GM18868 (cell line): Measurements from ENCODE around the gene MAP4.
"Not testable (repeated sequence)": the region's sequence is repeated elsewhere in the genome, so short reads cannot be mapped to it uniquely, and the experiment has no call there.

Experiments
- ATAC-seq: cut with Tn5 transposase; IDR thresholded peaks from one replicate; pipeline ENCODE4 v1.9.1; 2021; ENCODE audit warnings: mild to moderate bottlenecking, moderate library complexity; ENCODE audit not compliant: unreplicated experiment

MAP4 gene

DNA sequence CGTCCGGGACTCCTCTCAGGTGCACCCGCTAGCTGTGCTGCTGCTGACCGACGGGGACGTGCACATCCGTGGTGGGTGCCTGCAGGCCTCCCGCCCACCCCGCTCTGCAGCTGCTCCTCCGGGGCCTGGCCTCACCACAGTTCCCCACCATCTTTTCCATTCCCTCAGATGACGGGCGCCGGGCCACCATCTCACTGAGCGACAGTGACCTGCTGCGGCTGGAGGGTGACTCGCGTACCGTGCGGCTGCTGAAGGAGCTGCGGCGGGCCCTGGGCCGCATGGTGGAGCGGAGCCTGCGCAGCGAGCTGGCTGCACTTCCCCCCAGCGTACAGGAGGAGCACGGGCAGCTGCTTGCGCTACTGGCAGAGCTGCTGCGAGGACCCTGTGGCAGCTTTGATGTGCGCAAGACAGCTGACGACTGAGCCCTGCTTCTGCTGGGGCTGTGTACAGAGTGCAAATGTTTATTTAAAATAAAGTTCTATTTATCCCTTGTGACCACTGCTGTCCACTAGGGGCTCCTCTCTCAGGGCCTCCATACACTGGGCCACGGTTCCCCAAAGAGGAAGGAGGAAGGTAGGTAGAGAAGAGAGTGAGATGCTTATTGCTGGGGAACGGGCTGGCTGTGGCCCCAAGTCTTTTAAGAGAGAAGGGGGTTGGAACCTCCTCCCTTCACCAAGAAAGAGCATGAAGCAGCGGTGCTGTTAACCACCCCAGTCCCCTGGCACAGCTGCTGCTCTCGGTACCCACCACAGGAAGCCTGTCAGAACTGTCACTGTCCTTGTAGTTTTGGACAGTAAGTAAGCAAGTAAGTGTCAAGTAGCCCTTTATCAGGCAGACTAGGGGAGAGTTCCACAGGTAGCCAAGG is 166.3 kb downstream of the MAP4 start:
- no peak for ATAC-seq

DNA sequence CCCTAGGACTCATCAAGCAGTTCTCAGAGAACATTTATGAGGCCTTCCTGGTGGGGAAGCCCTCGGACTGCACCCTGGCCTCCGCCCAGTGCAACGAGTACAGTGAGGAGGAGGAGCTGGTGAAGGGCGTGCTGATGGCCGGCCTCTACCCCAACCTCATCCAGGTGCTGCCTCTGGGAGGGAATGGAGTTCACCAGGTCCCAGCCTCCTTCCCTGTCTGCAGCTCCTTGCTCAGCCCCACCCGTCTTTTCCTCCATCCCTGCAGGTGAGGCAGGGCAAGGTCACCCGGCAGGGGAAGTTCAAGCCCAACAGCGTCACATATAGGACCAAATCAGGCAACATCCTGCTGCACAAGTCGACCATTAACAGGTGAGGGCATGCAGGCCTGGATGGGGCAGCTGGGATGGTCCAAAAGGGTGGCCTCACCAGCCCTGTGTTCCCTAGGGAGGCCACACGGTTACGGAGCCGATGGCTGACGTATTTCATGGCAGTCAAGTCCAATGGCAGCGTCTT is 167.0 kb downstream of the MAP4 start:
- no peak for ATAC-seq

DNA sequence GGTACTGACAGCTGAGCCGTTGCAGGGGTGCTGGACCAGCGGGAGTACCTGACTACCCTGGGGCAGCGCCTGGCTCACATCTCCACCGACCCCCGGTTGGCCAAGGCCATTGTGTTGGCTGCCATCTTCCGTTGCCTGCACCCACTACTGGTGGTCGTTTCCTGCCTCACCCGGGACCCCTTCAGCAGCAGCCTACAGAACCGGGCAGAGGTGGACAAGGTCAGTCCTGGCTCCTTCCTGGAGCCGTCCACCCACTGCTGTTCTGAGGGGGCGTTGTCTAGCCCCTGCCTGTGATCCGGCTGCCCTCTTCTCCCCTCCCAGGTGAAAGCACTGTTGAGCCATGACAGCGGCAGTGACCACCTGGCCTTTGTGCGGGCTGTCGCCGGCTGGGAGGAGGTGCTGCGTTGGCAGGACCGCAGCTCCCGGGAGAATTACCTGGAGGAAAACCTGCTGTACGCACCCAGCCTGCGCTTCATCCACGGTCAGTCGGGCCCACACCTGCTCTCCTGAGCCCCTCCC is 167.6 kb downstream of the MAP4 start:
- ATAC-seq: no peak

DNA sequence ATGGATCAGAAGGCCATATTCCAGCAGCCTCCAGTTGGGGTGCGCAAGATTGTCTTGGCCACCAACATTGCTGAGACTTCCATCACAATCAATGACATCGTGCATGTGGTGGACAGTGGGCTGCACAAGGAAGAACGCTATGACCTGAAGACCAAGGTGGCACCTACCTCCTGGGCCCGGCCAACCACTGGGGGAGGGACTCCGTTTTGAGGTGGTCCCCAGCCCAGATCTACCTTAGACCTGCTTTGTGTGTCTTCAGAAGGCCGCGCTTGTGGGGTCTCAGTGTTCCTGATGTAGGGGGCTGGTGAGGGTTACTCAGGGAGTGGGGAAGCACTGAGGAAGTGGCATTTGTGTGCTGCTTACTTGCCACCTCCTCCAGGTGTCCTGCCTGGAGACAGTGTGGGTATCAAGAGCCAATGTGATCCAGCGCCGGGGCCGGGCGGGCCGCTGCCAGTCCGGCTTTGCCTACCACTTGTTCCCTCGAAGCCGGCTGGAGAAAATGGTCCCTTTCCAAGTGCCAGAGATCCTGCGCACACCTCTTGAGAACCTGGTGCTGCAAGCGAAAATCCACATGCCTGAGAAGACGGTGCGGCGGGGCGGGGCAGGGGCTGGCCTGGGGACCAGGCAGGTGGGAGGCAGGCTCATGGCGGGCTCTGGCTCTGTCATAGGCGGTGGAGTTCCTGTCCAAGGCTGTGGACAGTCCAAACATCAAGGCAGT is 168.3 kb downstream of the MAP4 start:
- no peak for ATAC-seq

DNA sequence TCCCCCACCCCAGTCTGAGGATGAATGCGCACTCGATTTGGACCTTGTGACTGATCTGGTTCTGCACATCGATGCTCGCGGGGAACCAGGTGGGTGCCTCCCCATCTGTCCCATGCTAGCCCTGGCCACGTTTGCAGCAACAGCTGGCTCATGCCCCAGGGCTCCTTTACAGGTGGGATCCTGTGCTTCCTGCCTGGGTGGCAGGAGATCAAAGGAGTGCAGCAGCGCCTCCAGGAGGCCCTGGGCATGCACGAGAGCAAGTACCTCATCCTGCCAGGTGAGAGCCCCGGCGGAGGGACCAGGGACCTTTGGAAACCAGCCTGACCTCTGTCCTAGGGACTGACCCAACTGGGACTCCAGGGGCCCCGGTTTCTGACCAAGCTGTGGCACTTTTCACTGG is 169.0 kb downstream of the MAP4 start:
- no peak for ATAC-seq

DNA sequence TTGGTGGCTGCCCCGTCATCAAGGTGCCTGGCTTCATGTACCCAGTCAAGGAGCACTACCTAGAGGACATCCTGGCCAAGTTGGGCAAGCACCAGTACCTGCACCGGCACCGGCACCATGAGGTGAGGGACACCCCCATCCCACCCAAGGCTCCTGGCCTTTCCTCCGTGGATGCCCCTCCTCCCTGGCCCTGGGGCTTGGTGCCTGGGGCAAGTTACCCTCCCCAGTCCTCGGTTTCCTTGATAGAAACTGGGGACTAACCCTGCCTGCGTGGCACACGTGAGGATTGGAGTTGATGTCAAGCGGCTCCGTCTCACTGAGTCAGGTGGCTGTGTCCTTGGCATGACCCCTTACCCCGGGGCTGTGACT is 169.4 kb downstream of the MAP4 start:
- ATAC-seq: no peak

DNA sequence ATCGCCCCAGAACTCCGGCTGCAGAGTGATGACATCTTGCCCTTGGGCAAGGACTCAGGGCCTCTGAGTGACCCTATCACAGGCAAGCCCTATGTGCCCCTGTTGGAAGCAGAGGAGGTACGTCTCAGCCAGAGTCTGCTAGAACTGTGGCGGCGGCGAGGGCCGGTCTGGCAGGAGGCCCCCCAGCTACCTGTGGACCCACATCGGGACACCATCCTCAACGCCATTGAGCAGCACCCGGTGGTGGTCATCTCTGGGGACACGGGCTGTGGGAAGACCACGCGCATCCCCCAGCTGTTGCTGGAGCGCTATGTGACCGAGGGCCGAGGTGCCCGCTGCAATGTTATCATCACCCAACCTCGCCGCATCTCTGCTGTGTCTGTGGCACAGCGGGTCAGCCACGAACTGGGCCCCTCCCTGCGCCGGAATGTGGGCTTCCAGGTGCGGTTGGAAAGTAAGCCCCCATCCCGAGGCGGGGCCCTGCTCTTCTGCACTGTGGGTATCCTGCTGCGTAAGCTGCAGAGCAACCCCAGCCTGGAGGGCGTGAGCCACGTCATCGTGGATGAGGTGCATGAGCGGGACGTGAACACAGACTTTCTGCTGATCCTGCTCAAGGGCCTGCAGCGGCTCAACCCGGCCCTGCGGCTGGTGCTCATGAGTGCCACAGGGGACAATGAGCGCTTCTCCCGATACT is 169.9 kb downstream of the MAP4 start:
- ATAC-seq: no peak

DNA sequence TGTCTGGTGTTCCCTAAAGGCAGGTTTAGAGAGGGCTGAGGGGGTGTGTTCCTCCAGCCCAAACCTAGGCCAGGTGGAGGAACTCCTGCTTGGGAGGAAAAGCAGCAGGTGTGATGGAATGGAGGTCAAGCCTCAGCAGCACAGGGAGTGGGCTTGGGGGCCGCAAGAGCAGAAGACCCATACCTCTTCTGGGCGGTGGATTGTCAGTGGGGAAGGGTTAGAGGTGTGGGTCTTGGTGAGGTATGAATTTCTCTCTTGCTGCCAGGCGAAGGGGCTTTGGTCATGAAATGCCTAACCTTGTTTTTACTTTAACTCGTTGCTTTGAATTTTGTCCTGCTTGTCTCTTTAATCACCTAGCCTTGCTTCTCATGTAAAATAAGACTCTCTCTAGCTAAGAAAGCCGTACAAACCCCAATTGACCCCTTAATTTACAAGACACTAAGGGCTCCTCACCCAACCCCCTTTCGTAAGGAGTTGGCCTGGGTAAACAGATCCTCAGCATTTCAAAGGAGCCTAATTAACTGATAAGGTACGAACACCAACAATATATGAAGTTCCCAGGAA is 174.3 kb downstream of the MAP4 start:
- no peak for ATAC-seq

DNA sequence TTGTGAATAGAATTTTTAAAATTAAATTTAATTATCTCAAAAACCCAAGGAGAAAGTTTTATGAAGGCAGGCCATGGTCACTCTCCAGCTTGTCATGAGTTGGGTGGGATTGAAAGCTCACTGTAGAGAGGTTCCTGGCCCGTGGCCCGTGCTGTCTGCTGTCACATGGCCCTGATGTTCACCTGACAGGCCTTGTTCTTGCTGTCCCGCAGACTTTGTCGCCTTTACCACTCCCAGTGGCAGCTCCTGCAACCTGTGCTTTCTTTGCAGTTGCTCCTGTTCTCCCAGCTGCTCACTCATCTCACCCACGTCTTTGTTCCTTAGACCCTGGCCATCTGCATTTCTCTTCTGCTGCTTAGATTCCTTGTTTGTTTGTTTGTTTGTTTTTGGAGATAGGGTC is 177.7 kb downstream of the MAP4 start:
- no peak for ATAC-seq

DNA sequence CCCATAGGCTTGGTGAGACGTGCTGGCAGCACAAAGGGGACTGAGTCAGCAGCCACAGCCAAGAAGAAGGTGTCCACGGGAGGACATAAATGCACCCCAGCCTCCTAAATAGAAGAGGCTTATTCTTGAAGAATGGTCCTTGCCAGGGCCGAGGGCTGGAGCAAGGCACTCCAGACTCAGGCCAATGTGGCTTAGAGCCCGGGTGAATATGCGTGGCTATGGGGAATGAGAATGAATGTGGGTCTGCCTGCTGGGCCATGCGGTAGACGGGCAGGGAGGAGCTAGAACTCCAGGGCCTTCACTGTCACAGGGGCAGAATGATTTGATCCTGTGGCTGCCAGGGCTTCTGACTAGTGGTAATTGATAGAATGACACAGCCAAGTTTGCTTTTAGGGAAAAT is 179.2 kb downstream of the MAP4 start:
- no peak for ATAC-seq

DNA sequence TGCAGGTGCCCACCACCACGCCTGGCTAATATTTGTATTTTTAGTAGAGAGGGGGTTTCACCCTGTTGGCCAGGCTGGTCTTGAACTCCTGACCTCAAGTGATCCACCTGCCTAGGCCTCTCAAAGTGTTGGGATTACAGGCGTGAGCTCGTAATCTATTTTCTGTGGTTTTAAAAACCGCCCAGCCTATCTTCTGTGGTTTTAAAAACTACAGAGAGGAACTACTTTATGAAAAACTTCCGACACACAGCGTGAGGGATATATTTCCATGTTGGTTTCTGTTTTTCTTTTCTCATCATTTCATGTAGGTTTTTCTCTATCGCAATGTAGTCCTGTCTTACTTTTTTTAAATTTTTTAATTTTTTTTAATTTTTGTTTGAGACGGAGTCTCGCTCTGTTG is 186.7 kb downstream of the MAP4 start:
- not testable (repeated sequence) for ATAC-seq

DNA sequence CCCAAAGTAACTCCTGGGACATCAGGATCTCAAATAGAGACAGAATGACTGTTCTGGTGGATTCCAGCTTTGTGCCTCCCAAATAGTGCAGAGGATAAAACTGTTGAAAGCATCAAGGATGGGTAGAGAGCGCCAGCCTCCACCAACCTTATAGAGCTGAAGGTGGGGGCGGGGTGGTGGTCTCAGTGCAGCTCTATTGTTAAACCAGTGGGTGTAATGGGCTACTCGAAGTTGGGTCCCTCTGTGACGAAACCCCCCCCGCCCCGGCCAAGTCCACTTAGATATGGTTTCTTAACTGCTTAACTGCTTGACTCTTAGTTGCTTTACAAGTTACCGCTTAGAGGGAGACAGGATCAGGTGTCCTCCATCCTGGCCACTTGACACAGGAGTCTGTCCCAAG is 190.6 kb downstream of the MAP4 start:
- ATAC-seq: no peak

DNA sequence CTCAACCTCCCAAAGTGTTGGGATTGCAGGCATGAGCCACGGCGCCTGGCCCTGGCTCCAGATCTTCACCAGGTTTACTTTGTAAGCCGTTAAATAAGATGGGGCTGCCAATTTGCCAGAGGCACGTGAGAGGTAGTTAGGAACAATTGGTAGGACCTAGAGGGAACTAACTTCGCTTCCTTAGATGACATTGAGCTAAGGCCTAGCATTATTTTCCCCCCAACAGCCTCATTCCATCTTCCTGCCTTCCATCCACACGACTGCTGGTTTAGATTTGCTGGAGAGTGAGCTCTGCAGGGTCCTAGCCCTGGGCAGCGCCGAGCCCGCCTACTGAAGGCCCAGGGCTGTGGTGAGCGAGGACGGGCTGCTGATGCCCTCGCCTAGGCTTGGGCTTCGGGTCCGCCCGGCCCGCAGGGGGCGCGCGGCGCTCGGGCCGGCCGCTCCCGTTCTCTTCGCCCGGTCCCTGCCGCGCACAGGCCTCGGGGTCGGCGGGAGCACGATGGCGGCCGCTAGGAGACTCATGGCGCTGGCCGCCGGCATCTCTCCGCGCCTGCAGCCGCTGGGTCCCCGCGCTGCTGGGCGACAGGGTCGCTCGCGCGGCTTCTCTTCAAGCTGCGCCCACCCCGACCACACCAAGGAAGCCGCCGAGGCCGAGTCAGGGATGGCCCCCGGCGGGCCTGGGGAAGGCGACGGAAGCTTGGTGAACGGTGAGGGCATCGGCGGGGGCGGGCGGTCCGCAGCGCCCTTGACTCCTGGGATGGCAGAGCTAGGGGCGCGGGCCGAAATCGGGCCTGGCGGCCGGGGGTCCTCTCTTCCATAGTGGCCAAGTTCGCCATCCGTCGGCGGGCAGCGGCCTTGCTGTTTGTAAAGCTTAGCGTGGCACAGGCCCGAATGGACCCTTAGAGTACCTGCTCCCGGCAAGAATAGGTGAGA is 191.4 kb downstream of the MAP4 start:
- peak; percentile 96 for ATAC-seq

DNA sequence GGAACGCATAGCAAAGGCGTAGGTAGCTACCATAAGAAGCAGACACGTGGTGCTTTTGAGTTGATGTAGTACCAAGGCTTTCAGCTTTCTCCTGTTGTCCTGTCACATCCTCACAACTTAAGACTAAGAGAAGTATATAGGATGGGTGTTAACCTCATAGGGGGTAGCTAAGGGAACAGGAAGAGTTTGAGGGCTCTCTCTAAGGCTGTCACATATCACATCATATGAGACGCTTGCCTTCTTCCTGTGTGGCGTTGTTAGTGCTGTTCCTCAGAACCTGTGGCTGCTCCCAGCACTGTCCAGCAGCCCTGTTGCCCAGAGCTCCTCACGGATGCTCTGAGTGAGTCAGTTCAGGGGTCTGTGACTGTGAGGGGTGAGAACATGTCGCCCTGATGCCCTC is 198.6 kb downstream of the MAP4 start:
- no peak for ATAC-seq

DNA sequence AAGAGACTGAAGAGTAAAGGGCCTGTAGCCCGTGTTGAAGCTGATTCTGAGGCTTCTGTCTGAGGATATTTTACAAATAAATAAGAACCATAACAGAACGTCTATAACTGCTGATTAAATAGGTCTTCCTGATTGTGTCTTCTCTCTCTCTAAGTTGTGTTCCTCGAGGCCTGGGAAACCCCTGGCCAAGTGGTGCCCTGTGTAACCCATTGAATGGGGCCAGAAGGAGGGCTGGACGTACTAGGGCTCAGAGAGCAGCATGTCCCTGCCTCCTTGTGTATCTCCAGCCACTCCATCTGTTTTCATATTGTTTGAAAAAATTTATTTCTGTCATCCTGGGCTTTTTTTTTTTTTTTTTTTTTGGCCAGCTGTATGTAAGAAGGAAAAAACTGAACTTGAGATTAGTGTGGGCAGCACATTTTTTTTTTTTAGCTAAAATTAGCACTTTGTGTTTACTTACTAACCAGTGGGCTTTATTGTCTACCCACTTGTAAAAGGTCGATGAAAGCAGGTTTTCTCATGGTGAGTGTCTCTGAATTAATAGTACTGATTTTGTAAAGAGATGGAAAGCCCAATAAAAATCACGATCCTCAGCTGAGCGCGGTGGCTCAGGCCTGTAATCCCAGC is 202.6 kb downstream of the MAP4 start:
- no peak for ATAC-seq

DNA sequence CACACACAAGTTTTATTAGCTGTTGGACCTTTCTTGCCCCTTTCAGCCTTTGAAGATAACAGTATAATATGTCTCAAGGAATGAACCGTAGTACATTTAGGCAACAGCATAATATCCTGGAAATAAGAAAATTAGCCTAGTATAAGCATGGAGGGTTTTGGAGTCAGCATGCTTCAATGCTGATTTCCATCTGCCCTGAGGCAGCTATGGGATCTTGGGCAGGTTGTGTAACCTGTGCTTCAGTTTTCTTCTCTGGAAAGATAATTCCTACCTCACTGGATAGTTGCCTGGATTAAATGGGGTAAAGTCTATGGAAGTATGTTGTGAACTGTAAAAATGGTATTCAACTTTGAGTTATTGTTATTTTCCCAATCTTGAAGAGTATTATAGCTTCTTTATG is 211.6 kb downstream of the MAP4 start:
- ATAC-seq: no peak

DNA sequence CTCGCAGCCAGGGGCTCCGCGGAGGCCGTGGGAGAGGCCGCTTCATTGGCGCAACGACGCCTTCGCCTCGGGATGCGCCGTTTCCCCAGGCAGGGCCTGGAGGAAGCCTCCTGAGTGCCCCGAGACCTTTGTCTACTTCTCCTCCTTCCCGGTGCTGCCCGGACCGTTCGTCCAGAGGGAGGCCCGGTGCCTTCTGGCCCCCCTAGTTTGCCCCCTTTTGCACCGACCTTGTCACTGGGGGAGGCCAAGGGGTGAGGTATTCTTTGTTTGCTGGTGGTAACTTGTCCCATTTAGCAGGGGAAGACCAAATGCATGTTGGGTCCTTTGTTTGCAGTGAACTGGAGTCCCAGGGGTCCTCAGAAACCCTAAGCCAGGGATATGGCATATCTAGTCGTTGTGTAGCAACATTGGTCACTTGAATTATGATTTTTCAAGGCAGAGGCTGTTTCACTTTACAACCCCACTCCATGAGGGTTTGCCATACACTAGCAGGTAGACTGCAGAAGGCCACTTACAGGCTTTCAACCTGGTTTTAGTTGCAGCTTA is 212.7 kb downstream of the MAP4 start:
- ATAC-seq: no peak

DNA sequence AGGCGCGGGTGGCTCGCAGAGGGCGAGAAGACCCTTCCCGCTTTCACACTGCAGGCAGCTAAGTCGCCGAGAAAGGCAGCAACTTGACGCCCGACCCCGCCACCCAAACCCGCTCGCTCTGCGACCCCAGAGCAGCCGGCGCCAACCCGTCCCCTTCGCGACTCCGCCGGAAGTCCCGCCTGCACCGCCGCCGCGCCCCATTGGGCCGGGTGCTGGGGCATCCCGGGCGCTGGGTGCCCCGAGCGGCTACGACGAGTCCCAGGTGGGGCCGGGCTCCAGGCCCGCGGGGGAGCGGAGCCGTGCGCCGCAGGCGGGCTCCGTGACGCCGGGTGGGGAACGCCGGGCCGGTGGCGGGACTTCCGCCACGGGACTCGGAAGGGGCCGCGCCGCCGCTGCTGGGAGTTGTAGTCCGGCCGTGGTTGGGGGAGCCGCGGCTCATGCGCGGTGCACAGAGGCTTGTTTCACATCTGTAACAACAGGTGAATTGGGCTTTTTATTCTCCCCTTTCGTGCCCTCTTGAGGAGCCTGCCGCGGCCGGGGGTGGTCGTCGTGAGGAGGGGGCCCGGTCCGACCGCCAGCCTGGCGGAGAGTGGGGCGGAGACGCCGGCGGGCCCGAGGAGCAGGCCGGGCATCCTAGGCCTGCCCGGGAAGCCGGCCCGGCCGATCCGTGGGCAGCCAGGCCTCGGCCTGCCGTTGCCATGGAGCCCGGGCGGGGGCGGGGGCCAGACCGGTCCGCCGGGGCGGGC is 213.3 kb downstream of the MAP4 start, which contains the start of gene DHX30:
TSS of gene DHX30 (plus strand) at position 405 of the 746 bp plus-strand sequence. CDS start 7,546 bp downstream, outside the sequence.
- ATAC-seq: peak; percentile 90
